H9 (cell line): ENCODE results near the gene ATP6AP1. TPM values are rescaled to one million over a fixed set of nuclear protein-coding genes. Genes with fewer than 3 reads are reported as not detected.

Source experiments
- DNase-seq: peaks from one replicate; pipeline ENCODE4 v3.0.0-alpha.2; 2017
- H2AFZ ChIP-seq: one replicate; pipeline ENCODE4 v1.6.1; 2013; ENCODE audit warnings: mild to moderate bottlenecking, low read length, control low read depth, moderate library complexity
- H2AK5ac ChIP-seq: 2 replicates; pipeline ENCODE4 v1.6.1; 2013; ENCODE audit warnings: low read length, control low read depth, mixed read lengths; ENCODE audit not compliant: insufficient read length
- H2BK120ac ChIP-seq: one replicate; pipeline ENCODE4 v1.6.1; 2013; ENCODE audit warnings: low read depth, mild to moderate bottlenecking, low read length, control low read depth, inconsistent platforms; ENCODE audit not compliant: poor library complexity, severe bottlenecking
- H2BK12ac ChIP-seq: 2 replicates; pipeline ENCODE4 v1.6.1; 2013; ENCODE audit warnings: low read length, control low read depth, mixed read lengths, low read depth; ENCODE audit not compliant: insufficient read length
- H2BK15ac ChIP-seq: 2 replicates; pipeline ENCODE4 v1.6.1; 2013; ENCODE audit warnings: low read depth, low read length, control low read depth
- H2BK20ac ChIP-seq: one replicate; pipeline ENCODE4 v1.6.1; 2013; ENCODE audit warnings: low read depth, mild to moderate bottlenecking, low read length, control low read depth, inconsistent platforms; ENCODE audit not compliant: poor library complexity, severe bottlenecking
- H2BK5ac ChIP-seq: 2 replicates; pipeline ENCODE4 v1.6.1; 2013; ENCODE audit warnings: low read length, control low read depth, mixed read lengths; ENCODE audit not compliant: insufficient read length
- H3K14ac ChIP-seq: 2 replicates; pipeline ENCODE4 v1.6.1; 2013; ENCODE audit warnings: low read length, control low read depth; ENCODE audit not compliant: insufficient read depth
- H3K18ac ChIP-seq: 2 replicates; pipeline ENCODE4 v1.6.1; 2013; ENCODE audit warnings: low read depth, mild to moderate bottlenecking, mixed read lengths, low read length, control low read depth; ENCODE audit not compliant: insufficient read length
- H3K23ac ChIP-seq: 2 replicates; pipeline ENCODE4 v1.6.1; 2013; ENCODE audit warnings: low read length, control low read depth, mixed read lengths, low read depth; ENCODE audit not compliant: insufficient read length
- H3K23me2 ChIP-seq: 2 replicates; pipeline ENCODE4 v1.6.1; 2013; ENCODE audit warnings: low read depth, mild to moderate bottlenecking, mixed read lengths, low read length, control low read depth; ENCODE audit not compliant: insufficient read length, poor library complexity, severe bottlenecking
- H3K27ac ChIP-seq: 2 replicates; pipeline ENCODE4 v1.5.1; 2013; ENCODE audit warnings: low read length, control low read depth, mixed read lengths, low read depth; ENCODE audit not compliant: insufficient read length
- H3K27me3 ChIP-seq: 2 replicates; pipeline ENCODE4 v1.6.1; 2013; ENCODE audit warnings: low read length, control low read depth, inconsistent platforms; ENCODE audit not compliant: insufficient read depth
- H3K4ac ChIP-seq: 2 replicates; pipeline ENCODE4 v1.6.1; 2013; ENCODE audit warnings: low read depth, mild to moderate bottlenecking, control low read depth, inconsistent platforms, low read length, moderate library complexity
- H3K4me1 ChIP-seq: 2 replicates; pipeline ENCODE4 v1.6.1; 2013; ENCODE audit warnings: low read length, control low read depth, inconsistent platforms; ENCODE audit not compliant: insufficient read depth
- H3K4me2 ChIP-seq: 2 replicates; pipeline ENCODE4 v1.6.1; 2013; ENCODE audit warnings: low read length, control low read depth, mixed read lengths; ENCODE audit not compliant: insufficient read length, insufficient read depth
- H3K56ac ChIP-seq: 2 replicates; pipeline ENCODE4 v1.6.1; 2013; ENCODE audit warnings: low read depth, mild to moderate bottlenecking, mixed read lengths, low read length, control low read depth; ENCODE audit not compliant: insufficient read length
- H3K79me1 ChIP-seq: 2 replicates; pipeline ENCODE4 v1.6.1; 2013; ENCODE audit warnings: low read depth, mild to moderate bottlenecking, moderate library complexity, low read length, control low read depth, inconsistent platforms; ENCODE audit not compliant: insufficient read depth, poor library complexity, severe bottlenecking
- H3K79me2 ChIP-seq: 2 replicates; pipeline ENCODE4 v1.6.1; 2013; ENCODE audit warnings: low read length, control low read depth, inconsistent platforms; ENCODE audit not compliant: insufficient read depth
- H3K9ac ChIP-seq: 2 replicates; pipeline ENCODE4 v1.6.1; 2013; ENCODE audit warnings: low read length, control low read depth, mixed read lengths; ENCODE audit not compliant: insufficient read length; ENCODE audit errors: extremely low read depth
- H3K9me3 ChIP-seq: one replicate; pipeline ENCODE4 v1.6.1; 2013; ENCODE audit warnings: low read depth, low read length, inconsistent platforms; ENCODE audit not compliant: control insufficient read depth
- H3T11ph ChIP-seq: one replicate; pipeline ENCODE4 v1.6.1; 2013; ENCODE audit warnings: mild to moderate bottlenecking, low read length, control low read depth, inconsistent platforms
- H4K20me1 ChIP-seq: one replicate; pipeline ENCODE4 v1.6.1; 2013; ENCODE audit not compliant: control insufficient read depth, insufficient read length, insufficient read depth
- H4K5ac ChIP-seq: 2 replicates; pipeline ENCODE4 v1.6.1; 2013; ENCODE audit warnings: low read depth, mild to moderate bottlenecking, mixed read lengths, low read length, control low read depth; ENCODE audit not compliant: insufficient read length
- H4K8ac ChIP-seq: replicated peaks from 2 replicates; pipeline ENCODE4 v1.6.1; 2013; ENCODE audit warnings: low read length, control low read depth, mixed read lengths, low read depth; ENCODE audit not compliant: insufficient read length
- H4K91ac ChIP-seq: 2 replicates; pipeline ENCODE4 v1.6.1; 2013; ENCODE audit warnings: low read depth, mild to moderate bottlenecking, moderate library complexity, mixed read lengths, low read length, control low read depth; ENCODE audit not compliant: insufficient read length
- H3K27ac Mint-ChIP-seq, 3 experiments: 2 replicates in 2 of 3; 3 replicates in 1 of 3; pipeline ENCODE4 v1.8.0; 2020 to 2021; ENCODE audit warnings: mixed read lengths in 3 of 3, mild to moderate bottlenecking in 1 of 3, moderate library complexity in 1 of 3
- H3K27me3 Mint-ChIP-seq: 2 replicates; pipeline ENCODE4 v1.8.0; 2021; ENCODE audit warnings: low read depth, mild to moderate bottlenecking, moderate library complexity, mixed read lengths
- H3K36me3 Mint-ChIP-seq, 3 experiments: 2 replicates in 2 of 3; 3 replicates in 1 of 3; pipeline ENCODE4 v1.8.0; 2020 to 2021; ENCODE audit warnings: low read depth in 3 of 3, mixed read lengths in 3 of 3; ENCODE audit not compliant: insufficient read depth in 1 of 3
- H3K4me1 Mint-ChIP-seq, 2 experiments: 2 replicates each; pipeline ENCODE4 v1.8.0; 2020; ENCODE audit warnings: mixed read lengths in 2 of 2
- H3K4me3 Mint-ChIP-seq, 2 experiments: 2 replicates in 1 of 2; 3 replicates in 1 of 2; pipeline ENCODE4 v1.8.0; 2020 to 2021; ENCODE audit warnings: mild to moderate bottlenecking in 2 of 2, mixed read lengths in 2 of 2, moderate library complexity in 1 of 2
- H3K9me3 Mint-ChIP-seq, 2 experiments: 2 replicates in 1 of 2; 3 replicates in 1 of 2; pipeline ENCODE4 v1.8.0; 2020; ENCODE audit warnings: mild to moderate bottlenecking in 2 of 2, mixed read lengths in 2 of 2, moderate library complexity in 1 of 2
- CTCF ChIP-seq: fragments of 200-600 bp; sonication (generic); conservative IDR thresholded peaks from 3 replicates; pipeline ENCODE4 v1.8.0; 2021; ENCODE audit warnings: antibody characterized with exemption, mild to moderate bottlenecking
- WGBS: extraction: QIAGEN DNeasy Blood & Tissue Kit; methylation state at CpG from one replicate; pipeline ENCODE4 v1.1.7; 2013; ENCODE audit warnings: missing lambda C conversion rate, low lambda C conversion rate, mixed read lengths; ENCODE audit not compliant: insufficient read length; ENCODE audit errors: extremely low coverage; 5-methylcytosine and 5-hydroxymethylcytosine counted together
- total RNA-seq: library from RNA; stranded (reverse); gene quantifications from 2 replicates; pipeline ENCODE4 v1.2.1, GENCODE V29; 2021

ATP6AP1 gene
- total RNA-seq, 1 experiment from 2014 or later = 45.6 TPM

DNA sequence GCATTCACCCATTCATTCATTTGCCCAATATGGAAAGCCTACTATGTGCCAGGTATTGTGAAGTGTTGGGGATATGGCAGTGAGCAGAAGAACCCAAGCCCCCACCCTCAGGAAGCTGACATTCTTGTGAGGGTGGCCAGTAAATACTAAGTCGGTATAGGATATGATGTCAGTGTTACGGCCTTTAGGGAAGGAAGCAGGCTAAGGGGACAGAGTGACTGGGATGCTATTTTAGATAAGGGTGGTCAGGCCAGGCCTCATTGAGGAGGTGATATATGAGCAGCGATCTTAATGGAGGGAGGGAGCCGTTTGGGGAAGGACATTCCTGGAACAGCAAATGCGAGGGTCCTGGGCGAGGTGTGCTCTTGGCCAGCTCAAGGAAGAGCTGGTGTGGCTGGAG, 2.0 kb downstream of the ATP6AP1 start:
- Mint-ChIP-seq H3K27ac (peak overlapping the region in 2 of 3 experiments; percentile 8 to 30; a peak in 2 of 7 replicates), H3K4me3 (peak overlapping the region in 1 of 2 experiments; percentile 53; a peak in 2 of 5 replicates), H3K9me3 (peaks cover 70 to 79% of the 10 kb centered on the region in 2 experiments), H3K36me3 (peaks cover 13 to 46% (median 34%) of the 10 kb centered on the region in 3 experiments), H3K4me1 (peaks cover 7 to 20% of the 10 kb centered on the region in 2 experiments), H3K27me3 (no peaks in the 10 kb centered on the region)
- Histone ChIP-seq H3K9me3 (peaks cover 43% of the 10 kb centered on the region), H2BK120ac (no peak overlapping the region), H3K4ac (no peak overlapping the region), H3K23me2 (no peaks in the 10 kb centered on the region), H3K9ac (no peak overlapping the region), H3T11ph (no peak overlapping the region), H2BK20ac (no peak overlapping the region), H3K18ac (no peak overlapping the region), H4K20me1 (no peaks in the 10 kb centered on the region), H3K27ac (no peak overlapping the region), H4K91ac (no peak overlapping the region), H3K4me1 (no peaks in the 10 kb centered on the region), H3K56ac (no peak overlapping the region), H2BK12ac (no peak overlapping the region), H3K79me1 (no peaks in the 10 kb centered on the region), H2AK5ac (no peak overlapping the region), H2BK15ac (no peak overlapping the region), H2AFZ (no peak overlapping the region), H3K27me3 (no peaks in the 10 kb centered on the region), H4K8ac (no peak overlapping the region), H2BK5ac (no peak overlapping the region), H4K5ac (no peak overlapping the region), H3K14ac (no peak overlapping the region), H3K4me2 (no peak overlapping the region), H3K23ac (no peak overlapping the region), H3K79me2 (no peaks in the 10 kb centered on the region)
- TF ChIP-seq CTCF = no peak
- WGBS = no CpG with 5 or more reads among the region's 6 CpGs
- DNase-seq = no peak
